Stimulated activated CD8-positive, alpha-beta memory T cell treated with anti-CD3 and anti-CD28 coated beads, Interleukin-15, amount 100 ng/mL, for 24 hours (primary cell): ENCODE results near the gene ADAMTS14.

ENCODE experiments used
- DNase-seq: peaks from one replicate; pipeline ENCODE4 v3.0.0-alpha.2; 2020; ENCODE audit warnings: low read depth

The ADAMTS14 gene

DNA sequence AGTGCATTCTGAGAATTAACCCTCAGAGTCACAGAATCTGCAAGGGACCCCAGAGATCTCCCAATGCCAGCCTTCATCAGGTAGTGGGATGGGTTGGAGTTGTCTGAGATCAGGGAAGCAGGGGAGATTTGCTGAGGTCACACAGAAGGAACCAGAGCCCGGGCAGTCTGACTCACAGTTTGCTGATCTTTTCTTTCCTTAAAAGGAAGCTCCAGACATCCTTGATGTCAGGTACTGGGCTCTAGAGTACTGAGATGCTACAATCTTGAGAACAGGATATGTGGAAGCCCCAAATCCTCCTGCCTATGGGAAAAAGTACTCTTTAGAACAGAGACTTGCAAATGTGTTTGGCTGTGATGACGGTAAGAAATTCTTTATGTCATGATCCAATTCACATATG lies 112.2 kb downstream of the ADAMTS14 start:
- DNase-seq, result no peak

DNA sequence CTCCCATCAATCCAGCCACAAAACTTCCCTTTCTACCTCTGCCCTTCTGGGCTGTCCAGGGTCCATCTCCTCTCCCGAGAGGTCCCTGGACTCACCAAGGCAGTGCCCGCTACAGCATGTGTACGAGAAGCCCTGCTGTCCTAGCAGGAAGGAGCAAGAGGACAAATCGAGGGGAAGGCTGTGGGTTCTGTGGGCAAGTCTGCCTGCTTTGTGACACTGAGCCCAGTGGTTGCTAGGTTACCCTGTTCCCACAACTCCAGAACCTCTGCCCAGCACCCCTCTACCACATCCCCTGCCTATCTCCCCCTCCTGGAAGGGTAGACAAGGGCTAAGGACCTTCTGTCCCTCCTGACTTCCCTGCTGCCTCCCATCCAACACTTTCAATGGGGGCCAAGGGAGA lies 112.9 kb downstream of the ADAMTS14 start, which contains the start of gene TBATA:
TSS of gene TBATA (minus strand) at position 188 of the 400 bp plus-strand sequence. CDS start 1,998 bp downstream, outside the sequence.
- no peak for DNase-seq

- no peak for DNase-seq
Observed at GRCh38 chr10:70786799-70787415, 114.6 kb downstream of the ADAMTS14 start.

- no peak for DNase-seq
Observed at GRCh38 chr10:70791386-70792039, 119.2 kb downstream of the ADAMTS14 start.

DNA sequence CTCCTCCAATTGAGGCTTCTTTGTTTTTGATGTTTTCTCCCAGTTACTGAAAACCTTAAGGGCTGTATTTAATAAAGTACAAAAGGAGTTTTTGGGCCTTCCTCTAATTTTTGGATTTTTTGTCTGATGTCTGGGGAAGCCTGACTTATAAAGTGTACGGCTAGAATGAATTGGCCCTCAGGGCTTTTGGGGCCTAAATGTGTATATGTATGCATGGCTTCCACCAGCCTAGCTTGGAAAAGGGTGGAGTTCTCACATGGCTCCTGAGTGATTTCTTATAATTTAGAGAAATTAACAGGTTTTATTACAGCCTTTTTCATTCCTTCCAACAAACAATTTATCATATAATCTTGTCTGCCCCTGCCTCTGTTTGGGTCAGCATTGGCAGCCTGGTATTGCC lies 123.3 kb downstream of the ADAMTS14 start:
- DNase-seq, result no peak

- no peak for DNase-seq
Observed at GRCh38 chr10:70797840-70798239, 125.5 kb downstream of the ADAMTS14 start.

GRCh38 chr10:70799124-70799523 lies 126.8 kb downstream of the ADAMTS14 start:
- DNase-seq, result no peak

DNA sequence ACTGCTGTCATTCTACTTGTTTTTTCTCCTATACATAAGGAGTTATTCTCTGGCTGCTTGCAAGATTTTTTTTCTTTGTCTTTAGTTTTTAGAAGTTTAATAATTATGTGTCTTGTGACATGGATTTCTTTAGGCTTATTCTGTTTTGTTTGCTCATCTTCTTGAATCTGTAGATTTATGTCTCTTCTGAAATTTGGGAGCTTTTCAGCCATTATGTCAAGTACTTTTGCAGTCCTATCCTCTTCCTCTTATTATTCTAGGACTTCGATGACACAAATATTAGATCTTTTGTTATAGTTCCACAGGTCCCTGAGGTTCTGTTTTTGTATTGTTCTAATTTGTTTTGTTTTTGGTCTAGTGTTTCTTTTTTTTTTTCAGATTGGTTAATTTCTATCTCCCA lies 129.5 kb downstream of the ADAMTS14 start:
- DNase-seq, result no peak

DNA sequence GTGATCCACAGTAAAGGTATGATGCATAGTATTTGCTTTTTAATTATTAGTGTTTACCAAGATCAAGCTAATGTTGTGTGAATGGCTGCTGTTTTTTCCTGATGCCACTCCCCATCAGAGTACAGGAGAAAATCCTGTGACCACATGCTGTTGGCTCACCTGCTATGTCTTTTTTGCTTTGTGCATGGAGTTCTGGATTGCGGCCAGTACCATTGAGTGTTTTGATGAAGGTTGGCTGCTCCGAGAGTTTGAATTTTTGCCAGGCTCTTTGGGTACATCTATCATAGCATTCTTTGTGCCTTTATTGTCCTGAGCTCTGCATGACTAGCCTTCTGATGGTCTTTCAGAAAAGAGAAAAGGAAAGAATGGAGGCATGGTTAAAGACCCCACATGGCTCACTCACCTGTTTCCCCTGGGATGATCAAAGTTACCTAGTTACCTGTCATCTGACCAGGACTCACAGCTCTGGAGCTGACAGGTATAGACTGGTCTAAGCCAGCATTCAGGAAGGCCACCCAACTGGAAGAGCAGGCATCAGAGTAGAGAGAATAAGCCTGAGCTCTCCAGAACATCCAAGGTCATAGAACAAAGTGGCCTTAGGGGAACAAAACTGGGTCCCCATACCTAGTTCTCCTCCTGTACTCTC lies 131.6 kb downstream of the ADAMTS14 start:
- DNase-seq, result no peak

- DNase-seq, result no peak
Observed at GRCh38 chr10:70804421-70804808, 132.1 kb downstream of the ADAMTS14 start.

GRCh38 chr10:70805619-70806215 lies 133.4 kb downstream of the ADAMTS14 start:
- no peak for DNase-seq

DNA sequence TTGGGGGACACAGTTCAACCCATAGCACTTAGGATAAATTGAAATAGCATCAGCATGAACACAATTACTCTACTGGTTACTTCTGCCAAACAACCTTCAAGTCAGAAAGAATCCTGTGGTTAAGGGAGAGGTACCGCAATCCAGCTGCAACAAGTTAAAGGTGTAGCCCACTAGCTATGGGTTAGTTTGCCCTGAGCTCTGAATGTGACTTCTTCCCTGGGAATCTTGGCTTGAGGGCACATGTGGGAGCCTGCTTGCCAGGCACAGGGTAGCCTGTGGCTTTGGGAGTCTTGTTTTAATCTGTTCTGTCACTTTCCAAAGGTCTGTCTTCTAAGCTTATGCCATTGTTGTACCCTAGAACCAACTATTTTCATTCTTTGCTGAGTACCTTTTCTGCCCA lies 134.5 kb downstream of the ADAMTS14 start:
- DNase-seq, result no peak

GRCh38 chr10:70807556-70807955 lies 135.2 kb downstream of the ADAMTS14 start:
- DNase-seq, result no peak

- no peak for DNase-seq
Observed at GRCh38 chr10:70809011-70809611, 136.8 kb downstream of the ADAMTS14 start.

GRCh38 chr10:70809726-70810125 lies 137.4 kb downstream of the ADAMTS14 start:
- no peak for DNase-seq

DNA sequence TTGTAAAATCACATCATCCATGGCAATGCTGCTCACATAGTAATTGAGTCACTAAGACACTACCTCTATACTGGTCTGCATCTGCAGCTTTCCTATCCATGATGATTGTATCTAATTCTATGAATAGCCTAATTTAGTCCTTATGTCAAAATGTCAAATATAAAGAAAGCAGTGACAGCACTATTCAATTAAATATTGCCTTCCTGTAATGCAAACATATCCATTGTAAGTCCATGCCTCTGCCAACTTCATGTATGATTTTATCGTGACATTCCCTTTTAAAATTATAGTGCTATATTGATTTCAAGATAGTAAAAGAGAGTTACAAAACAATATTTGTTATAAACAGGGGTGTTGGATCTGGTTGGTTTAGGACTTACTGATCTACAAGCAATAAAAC lies 138.7 kb downstream of the ADAMTS14 start:
- no peak for DNase-seq

DNA sequence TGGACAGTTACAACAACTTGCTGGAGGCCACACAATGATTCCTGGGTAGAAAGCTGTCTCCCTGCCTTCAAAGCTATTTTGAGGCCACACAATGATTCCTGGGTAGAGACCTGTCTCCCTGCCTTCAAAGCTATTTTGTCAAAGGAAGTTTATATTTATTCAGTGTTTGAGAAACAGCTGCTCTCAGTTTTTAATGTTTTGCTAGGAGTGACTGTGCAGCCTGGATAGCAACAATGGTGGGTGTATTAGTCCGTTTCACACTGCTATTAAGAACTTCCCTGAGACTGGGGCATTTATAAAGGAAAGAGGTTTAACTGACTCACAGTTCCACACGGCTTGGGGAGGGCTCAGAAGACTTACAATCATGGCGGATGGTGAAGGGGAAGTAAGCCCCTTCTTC lies 139.6 kb downstream of the ADAMTS14 start:
- DNase-seq, result no peak
